NCI-H82 (cell line): Measurements from ENCODE around the gene C8B.
A peak's percentile ranks its signal among the peaks of the same experiment; 100 is the strongest.

ENCODE experiments used
- DNase-seq: peaks from one replicate; lab custom pipeline; 2025; lab: John Stamatoyannopoulos, UW

Gene C8B

DNA sequence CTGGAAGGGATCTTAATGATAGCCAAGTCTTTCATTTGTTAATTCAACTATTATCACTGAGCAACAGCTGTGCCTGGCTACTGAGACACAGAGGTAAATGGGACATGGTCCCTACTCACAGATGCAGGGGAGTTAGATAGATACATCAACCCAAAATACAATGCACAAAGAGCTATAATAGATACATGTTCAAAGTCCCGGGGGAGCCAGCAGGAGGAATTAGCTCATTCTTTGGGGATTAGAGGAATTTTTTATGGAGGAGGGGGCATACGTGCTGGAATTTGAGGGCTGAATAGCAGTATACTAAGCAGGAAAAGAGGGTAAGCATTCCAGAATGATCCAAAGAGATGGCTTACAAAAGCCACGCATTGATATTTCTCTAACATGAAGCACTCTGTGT, 34.6 kb downstream of the C8B start:
- no peak for DNase-seq

- DNase-seq: no peak
These were observed 36.3 kb downstream of the C8B start for GRCh38 chr1:56929492-56929891.

DNA sequence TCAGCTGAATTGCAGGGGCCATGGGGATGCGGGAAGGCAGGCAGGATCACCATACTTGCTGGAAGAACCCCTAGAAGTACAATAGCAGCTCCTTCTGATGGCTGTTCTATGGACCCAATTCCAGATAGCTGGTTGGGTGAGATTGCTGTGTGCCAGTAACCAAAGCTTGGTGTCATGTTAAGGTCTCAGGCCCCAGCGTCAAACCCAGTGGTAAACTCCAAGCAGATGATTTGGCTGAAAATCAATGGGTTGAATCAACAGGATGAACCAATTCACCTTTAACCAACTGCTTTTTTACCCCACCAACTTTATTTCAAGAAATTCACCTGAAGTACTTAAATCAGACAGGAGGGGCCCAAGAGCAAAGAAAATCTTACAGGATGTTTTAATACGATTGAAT, 37.8 kb downstream of the C8B start:
- no peak for DNase-seq

DNA sequence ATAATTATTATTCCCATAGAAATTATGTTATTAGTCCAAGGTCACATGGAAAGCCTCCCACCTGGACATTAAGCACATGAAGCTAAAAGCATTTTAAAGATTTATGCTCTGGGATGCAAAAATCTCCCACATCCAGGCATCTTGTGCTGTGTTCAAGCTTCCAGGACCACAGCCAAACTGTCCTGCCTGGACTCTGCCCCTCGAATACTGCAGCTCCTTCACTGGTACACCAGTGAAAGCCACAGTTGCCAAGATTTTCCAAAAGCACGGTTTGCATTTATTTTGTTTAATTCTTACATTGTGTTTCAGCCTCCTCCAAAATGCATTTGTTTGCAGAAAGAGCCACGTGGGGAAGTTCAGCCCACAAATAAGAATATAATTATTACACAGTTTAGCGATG, 38.6 kb downstream of the C8B start:
- DNase-seq: no peak

GRCh38 chr1:56925193-56925592, 40.6 kb downstream of the C8B start:
- DNase-seq: no peak

DNA sequence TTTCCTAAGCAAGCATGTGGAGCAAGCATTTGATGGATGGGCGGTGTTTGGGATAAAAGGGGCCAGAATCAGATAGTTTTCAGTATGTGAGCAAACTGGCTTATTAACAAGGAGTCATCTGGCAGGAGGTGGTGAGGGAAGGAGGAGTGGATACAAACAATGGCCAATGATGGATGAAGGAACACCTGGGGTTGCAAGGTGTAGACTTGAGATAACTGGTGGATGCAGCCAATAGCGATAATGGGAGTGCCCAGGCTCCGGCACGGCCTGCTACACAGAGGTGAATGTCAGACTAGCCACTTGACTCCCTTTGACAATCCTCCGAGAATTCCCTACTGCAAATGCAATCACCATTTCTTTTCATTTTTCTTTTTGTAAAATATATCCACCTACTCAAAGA, 41.7 kb downstream of the C8B start:
- no peak for DNase-seq

DNA sequence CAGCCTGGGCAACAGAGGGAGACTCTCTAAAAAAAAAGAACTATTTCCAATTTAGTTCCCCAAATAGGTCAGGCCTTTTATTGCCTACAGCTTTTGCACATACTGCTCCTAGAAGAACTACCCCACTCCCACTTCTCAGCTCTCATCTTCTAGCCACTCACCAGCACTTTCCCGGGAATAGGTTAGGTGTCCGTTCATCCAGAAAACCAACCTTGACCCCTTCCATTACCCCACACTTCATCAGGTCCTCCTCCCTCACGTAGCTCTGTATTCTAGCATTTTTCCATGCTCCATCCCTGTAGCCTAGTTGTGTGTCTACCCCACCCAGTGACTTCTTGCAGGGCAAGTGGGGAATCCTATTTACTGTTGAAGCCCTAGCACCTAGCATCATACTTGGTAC, 42.6 kb downstream of the C8B start:
- DNase-seq: no peak

GRCh38 chr1:56922507-56922906, 43.3 kb downstream of the C8B start:
- peak; percentile 42 for DNase-seq

DNA sequence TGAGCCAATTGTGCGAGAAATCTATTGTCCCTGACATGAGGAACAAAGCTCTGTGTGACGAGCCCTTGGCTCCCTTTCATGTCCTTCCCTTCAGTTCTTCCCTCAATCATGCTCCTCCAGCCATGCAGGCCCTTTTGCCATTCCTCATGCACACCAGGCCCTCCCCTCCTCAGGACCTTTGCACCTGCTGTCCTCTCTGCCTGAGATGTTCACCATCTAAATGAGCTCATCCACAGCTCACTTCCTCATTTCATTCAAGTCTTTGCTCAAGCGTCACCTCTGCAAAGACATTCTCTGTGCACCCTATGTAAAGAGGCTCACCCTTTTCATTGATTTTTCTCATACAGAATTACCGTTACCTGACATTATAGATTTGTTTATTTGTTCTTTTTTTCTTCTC, 43.7 kb downstream of the C8B start:
- no peak for DNase-seq

- no peak for DNase-seq
These were observed 44.3 kb downstream of the C8B start for GRCh38 chr1:56921479-56921878.

DNA sequence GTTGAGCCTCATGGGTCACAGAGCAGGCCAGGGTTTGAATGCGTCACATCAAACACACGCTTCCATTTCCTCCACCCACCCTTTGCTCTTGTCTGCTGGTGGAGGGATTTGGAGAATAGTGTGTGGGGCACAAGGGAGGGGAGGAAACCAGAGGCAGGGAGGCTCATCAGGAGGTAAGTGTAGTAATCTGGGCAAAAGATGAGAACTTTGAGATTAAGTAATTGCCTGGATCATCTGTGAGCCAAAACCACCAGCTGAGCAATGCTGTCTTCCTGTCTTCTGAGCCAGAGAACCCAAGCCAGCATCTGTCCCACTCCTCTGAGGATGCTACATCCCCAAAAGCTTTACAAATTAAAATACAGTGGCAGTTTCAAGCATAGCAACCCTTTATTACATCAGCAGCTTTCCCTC, 45.2 kb downstream of the C8B start:
- no peak for DNase-seq

- DNase-seq: peak; percentile 39
These were observed 48.5 kb downstream of the C8B start for GRCh38 chr1:56917356-56917755.

GRCh38 chr1:56916630-56917029, 49.2 kb downstream of the C8B start:
- no peak for DNase-seq

DNA sequence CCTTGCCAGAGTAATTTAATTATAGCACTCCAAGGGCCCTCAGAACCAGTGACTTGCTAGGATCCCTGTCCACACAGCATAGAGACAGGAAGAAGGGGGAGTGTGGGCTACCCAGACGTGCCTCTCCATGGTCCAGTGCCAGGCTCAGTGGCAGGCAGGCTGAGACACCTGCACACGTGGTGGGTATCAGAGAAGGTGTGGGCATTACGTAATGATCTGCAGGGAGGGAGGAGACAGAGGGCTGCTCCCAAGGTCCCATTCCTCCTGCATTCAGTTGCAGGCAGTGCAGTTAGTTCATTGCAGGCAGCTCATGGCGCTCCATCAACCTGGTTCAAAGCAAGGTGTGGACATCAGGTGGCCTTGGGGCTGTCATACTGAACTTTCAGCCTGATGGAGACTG, 49.9 kb downstream of the C8B start:
- DNase-seq: peak; percentile 90

GRCh38 chr1:56912325-56912724, 53.5 kb downstream of the C8B start:
- no peak for DNase-seq

DNA sequence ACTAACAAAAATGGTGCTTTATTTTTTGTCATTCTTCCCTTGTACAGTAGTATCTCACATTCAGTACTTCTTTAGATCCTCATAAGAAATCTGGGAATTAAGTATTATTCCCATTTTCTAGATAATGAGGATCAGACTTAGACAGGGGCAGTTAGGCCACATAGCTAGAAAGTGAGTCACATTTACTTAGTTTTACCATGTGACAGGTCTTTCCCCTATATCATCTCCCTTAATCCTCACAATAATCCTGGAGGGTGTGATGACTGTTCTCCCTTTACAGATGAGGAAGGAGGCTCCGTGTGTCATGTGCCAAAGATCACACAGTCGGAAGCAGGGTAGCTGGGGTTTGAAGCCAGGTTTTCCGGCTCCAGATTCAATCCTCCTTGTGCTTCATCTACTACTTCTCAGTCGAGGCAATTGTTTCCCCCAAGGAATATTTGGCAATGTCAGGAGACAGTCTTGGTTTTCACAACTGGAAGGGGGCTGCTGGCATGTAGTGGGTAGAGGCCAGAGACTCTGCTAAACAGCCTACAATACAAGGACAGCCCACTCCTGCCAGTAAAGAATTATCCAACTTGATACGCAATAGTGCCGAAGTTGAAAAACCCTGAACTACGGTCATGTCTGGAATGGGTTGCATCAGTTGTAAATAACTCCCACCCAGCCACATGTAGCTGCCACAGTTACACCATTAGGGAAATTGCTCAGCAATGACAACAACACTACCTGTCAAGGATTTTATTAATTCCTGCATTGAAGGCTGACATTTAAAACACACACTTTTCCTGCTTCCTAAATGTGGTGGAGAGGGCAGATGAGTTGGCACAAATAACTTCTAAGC, 54.5 kb downstream of the C8B start:
- DNase-seq: peak; percentile 65

DNA sequence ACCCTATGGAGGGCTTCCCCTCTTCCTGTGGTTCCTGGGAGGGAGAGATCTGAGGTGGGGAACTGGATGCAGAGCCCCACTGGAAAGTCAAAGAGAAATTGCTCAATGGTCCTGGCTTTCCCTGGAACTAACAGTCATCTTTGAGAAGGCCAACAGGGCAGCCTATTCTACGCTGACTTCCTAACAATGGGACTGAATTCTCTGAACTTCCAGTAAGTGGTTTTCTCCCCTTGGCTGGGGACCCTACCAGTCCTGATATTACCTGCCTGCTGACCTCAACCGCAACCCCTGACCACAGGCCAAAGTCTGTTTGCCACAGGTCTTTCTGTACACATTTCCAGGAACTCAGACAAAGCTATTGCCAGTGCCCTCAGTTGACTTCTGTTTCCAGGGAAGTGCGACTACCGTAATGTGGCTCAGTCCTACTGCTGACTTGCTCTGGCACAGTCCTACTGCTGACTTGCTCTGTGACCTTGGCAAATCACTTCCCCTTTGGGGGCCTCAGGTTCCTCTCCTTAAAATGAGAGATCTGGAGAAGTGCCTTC, 55.3 kb downstream of the C8B start:
- no peak for DNase-seq

DNA sequence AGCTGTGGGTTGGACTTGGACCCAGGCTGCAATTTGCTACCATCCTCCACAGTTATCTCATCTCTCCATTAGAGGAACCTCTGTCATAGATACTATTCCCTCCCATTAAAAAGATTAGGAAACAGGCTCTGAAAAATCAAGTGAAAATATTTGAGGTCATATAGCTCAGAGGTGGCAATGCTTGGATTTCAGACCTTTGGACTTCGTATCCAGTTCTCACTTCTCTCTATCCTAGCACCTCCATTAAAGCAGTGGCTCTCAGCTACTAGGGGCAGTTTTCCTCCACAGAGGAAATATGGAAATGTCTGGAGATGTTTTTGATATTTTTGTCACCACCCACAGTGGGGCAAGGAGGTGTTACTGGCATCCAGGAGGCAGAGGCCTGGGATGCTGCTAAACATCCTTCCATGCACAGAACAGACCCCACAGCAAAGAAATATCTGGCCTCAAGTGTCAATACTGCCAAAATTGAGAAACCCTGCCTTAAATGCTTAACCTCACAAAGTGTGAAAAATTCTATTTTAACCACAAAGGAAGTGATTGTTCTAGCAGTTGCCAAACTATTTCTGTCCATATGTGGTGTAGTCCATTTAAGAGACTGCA, 57.1 kb downstream of the C8B start:
- DNase-seq: no peak

DNA sequence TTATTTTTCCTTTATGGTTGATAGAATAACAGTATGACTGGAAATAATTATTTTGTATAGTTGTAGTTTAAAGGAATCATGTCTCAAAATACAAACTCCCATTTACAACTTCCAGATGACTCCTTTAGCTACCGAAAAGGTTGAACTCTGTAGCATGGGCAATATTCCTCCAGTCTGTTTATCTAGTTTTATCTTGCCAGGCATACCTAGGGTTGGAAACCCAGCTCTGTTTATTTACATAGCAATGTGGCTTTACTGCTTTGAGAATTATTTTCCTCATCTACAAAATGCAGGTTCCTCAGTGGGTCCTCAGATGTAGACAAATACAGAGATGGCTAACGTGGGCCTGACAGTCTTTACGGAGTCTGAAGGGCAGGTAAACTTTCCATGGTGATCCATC, 60.1 kb downstream of the C8B start:
- DNase-seq: no peak

DNA sequence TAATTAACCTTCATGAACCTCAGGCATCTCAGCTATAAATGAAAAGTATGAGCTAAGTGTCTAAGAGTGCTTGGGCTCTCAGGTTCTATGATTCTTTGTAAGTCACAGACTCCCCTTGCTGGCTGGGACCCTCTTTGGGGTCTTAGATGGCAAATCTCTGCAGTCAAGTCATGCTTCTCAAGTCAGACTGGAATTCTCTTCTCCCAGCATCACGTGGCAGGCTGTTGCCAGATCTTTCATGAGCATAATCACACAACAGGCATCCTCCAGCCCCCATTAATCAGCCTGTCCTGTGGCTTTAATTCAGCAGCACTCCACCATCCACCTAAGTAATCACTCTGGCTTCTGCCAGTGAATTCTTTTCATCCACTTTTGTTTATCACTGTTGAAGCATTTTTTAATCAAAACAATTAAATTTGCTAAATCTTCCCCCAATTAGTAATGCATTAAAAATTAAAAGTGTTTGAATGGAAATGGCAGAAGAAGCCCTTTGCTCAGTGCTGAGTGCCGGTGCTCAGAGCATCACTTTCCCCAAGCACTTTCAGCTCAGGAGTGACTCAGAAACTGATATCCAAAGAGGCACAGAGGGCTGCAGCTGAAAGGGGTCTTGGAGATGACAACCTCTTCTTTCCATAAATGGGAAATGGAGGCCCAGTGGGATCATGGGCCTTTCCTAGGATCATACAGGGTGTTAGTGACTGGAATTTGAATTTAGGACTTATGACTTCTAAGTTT, 61.0 kb downstream of the C8B start:
- peak; percentile 7 for DNase-seq

GRCh38 chr1:56903778-56904177, 62.0 kb downstream of the C8B start:
- DNase-seq: no peak

- no peak for DNase-seq
These were observed 64.1 kb downstream of the C8B start for GRCh38 chr1:56901716-56902115.

DNA sequence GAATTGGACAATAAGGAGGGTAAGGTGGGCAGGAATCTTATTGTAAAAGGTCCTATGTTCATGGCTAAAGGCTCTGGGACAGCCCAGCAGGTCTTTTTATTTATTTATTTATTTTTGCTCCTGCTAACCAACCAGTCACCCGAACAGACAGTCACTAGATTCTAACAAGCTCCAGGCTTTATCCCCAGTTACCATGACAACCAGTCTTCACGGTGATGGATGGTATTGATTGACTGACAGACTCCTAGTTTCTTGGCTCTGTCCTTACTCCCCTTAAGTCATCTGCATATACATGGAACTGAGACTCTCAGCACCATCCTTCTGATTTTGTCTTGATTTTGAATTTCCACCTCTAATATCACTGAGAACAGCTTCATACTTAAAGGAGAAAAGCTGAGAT, 66.9 kb downstream of the C8B start:
- no peak for DNase-seq
